GM10266 (cell line): ENCODE results near the gene PTGIS.

Experiments
- DNase-seq: peaks from one replicate; pipeline ENCODE4 v3.0.0; 2012; ENCODE audit errors: extremely low spot score
- TF ChIP-seq, protein P1 (sequence below): IDR thresholded peaks from 2 replicates; pipeline ENCODE4 v1.5.1; 2012; ENCODE audit warnings: mild to moderate bottlenecking, low read depth; ENCODE audit not compliant: control insufficient read depth, insufficient read depth; ENCODE audit errors: missing control alignments

Gene PTGIS

DNA sequence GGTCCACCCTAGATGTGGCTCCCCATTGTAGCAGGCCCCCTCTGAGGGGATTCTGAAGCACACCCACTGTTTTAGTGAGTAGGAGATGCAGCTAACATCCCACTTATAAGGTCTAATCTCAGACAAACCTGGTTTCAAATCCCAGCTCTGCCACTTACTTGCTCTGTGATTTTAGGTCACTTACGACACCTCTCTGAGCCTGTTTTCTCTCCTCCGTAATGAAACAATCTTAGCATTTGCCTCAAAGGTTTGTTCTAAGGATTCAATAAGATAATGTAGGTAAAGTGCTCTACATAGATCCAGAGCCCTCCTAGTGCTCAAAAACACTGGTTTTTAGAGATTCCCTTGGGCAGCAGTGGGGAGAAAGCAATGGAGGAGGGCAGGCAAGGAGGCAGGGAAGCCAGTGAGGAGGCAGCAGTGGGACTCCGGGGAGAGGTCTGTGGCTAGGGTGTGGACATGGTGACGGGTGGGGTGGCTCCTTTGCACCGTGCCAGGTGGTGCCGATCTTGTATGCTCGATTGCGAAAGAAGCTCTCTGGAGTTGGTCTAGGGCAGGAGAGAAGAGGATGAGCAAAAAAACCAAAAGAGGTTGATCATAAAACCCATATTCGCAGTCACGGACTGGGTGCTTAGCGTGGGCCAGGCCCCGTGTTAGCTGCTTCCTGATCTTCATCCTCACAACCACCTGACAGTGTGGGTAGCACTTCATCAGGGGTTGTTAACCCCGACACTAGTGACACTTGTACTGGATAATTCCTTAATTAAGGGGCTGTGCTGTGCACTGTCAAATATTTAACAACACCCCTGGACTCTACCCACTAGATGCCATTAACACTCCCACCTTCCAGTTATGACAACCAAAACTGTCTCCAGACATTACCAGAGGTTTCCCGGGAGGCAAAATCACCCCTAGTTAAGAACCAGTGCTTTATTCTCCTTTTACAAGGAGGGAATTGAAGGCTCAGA lies 16.8 kb upstream of the PTGIS start:
- DNase-seq, result no peak
- TF ChIP-seq, protein P1, sequence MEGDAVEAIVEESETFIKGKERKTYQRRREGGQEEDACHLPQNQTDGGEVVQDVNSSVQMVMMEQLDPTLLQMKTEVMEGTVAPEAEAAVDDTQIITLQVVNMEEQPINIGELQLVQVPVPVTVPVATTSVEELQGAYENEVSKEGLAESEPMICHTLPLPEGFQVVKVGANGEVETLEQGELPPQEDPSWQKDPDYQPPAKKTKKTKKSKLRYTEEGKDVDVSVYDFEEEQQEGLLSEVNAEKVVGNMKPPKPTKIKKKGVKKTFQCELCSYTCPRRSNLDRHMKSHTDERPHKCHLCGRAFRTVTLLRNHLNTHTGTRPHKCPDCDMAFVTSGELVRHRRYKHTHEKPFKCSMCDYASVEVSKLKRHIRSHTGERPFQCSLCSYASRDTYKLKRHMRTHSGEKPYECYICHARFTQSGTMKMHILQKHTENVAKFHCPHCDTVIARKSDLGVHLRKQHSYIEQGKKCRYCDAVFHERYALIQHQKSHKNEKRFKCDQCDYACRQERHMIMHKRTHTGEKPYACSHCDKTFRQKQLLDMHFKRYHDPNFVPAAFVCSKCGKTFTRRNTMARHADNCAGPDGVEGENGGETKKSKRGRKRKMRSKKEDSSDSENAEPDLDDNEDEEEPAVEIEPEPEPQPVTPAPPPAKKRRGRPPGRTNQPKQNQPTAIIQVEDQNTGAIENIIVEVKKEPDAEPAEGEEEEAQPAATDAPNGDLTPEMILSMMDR, result no peak

DNA sequence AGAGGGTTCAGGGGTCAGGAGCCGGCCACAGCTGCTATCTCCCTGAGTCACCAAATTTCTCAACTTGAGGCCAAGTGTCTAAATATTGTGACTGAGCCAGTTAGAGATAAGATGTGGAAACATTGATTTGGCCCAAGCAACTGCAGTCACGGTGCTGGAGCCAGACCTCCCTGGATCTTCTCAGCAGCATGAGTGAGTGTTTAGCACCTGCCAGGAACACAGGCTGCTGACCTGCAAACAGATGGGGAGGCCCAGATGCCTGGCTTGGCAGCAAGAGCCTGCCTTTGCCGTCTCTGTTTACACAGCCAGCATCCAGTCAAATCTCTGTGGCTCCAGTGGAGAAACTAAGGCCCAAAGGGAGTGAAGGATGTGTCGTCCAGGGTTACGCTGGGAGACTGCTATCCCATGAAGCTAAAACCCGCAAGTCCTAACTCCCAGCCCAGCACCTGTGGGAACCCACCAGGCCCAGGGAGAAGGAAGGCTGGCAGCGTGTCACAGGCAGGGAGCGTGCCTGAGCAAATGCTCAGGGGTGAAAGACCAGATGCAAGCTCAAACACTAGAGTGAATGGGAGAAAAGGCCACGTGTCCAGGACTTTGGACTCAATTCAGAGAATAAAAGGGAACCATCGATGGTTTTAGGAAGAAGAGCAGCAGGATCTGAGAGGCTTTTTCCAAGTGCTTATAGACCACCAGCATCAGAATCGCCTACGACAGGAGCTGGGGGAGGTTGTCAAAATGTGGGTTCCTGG lies 15.9 kb upstream of the PTGIS start:
- no peak for DNase-seq
- TF ChIP-seq, protein P1, result no peak

DNA sequence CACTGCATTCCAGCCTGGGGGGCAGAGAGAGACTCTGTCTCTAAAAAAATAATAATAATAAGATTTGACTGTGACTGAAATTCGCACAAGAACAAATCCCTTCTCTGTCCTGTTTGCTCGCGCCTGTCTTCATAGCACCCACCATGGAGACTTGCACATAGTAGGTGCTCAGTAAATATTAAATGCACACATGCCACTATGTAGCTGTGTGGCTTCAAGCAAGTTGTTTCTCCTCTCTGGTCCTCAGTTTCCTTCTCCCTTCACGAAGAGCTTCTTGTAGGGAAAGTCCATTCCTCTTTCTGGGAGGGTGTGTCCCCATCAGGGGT lies 15.4 kb upstream of the PTGIS start:
- TF ChIP-seq, protein P1, result no peak
- no peak for DNase-seq

DNA sequence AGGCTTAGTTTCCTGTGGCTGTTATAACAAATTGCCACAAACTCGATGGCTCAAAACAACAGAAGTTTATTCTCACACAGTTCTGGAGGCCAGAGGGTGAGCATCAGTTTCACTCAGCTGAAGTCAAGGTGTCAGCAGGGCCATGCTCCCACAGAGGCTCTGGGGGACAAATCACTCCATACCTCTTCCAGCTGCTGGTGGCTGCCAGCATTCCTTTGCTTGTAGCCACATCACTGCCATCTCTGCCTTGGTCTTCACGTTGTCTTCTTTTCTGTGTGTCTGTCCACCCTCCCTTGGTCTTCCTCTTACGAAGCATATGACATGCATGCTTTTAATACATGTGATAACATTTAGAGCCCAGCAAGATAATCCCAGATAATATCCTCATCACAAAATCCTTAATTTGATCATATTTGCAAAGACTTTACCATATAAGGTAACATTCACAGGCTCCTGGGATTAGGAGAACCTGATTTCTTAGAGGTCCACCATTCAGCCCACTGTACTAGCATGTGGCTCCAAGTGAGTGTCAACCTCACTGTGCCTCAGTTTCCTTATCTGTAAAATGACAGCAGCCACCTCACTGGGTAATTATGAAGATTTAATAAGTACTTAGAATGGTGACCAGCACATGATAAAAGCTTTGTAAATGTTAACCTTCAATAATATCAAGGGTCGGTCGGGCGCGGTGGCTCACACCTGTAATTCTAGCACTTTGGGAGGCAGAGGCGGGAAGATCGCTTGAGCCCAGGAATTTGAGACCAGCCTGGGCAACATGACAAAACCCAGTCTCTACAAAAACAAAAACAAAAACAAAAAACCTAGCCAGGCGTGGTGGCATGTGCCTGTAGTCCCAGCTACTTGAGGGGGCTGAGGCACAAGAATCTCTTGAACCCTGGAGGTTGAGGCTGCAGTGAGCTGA lies 14.7 kb upstream of the PTGIS start:
- TF ChIP-seq, protein P1, result no peak
- DNase-seq, result no peak

DNA sequence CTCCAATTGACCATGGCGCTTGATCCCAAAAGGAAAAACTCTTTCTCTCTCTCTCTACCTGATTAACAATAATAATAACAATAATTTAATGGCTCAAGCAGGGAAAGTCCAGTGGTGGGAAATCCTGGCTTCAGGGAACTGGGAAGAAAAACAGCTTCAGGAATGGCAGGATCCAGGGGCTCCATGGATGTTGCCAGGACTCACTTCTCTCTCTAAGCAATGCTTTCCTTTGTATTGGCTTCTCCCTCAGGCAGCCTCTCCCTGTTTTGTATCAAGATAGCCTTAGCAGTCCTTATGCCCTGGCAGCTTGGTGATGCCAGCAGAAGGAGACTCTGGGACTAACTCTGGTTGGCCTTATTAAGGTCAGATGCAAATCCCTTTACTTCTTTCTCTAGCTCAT lies 13.5 kb upstream of the PTGIS start:
- no peak for DNase-seq
- TF ChIP-seq, protein P1, result no peak

DNA sequence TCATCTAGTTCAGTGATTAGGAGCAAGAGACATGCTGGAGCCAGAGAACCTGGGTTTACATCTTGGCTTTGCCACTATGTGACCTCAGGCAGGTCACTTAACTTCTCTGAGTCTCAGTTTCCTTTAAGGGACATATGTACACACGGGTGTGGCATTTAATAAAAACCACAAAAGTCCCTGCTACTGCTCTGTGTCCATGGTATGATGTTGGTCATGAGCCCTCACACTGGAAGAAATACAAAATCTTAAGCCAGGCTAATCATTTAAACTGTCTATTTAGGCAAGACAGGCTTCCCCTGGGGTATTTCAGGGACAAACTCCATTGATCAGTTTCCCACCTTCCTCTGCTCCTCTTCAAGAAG lies 12.9 kb upstream of the PTGIS start:
- DNase-seq, result no peak
- TF ChIP-seq, protein P1, result no peak
